HuH-7 (cell line): Measurements from ENCODE around the gene KLHDC7B.
A peak's percentile ranks its signal among the peaks of the same experiment; 100 is the strongest.

Experiments used
- DNase-seq: peaks from one replicate; pipeline ENCODE4 v3.0.0; 2011; ENCODE audit warnings: low spot score

Gene KLHDC7B

GRCh38 chr22:50573491-50574382, 28.0 kb downstream of the KLHDC7B start:
- no peak for DNase-seq

- DNase-seq, result no peak
Measured at GRCh38 chr22:50574383-50574755, 28.7 kb downstream of the KLHDC7B start.

- DNase-seq, result no peak
Measured at GRCh38 chr22:50575426-50575941, 29.8 kb downstream of the KLHDC7B start.

- peak; percentile 93 for DNase-seq
Measured at GRCh38 chr22:50576070-50576469, 30.4 kb downstream of the KLHDC7B start.

GRCh38 chr22:50576806-50577696, 31.4 kb downstream of the KLHDC7B start:
- DNase-seq, result no peak

GRCh38 chr22:50577697-50577986, 31.9 kb downstream of the KLHDC7B start:
- DNase-seq, result no peak

GRCh38 chr22:50577987-50578775, 32.5 kb downstream of the KLHDC7B start, which contains the start of gene CPT1B:
CPT1B (minus strand) TSS chr22:50578427; CDS start chr22:50577915, 512 bp downstream.
- DNase-seq, result no peak

- DNase-seq, result no peak
Measured at GRCh38 chr22:50578776-50579310, 33.1 kb downstream of the KLHDC7B start.

- DNase-seq, result no peak
Measured at GRCh38 chr22:50579752-50580151, 34.1 kb downstream of the KLHDC7B start.

GRCh38 chr22:50581031-50581949, 35.6 kb downstream of the KLHDC7B start:
- DNase-seq, result no peak

- no peak for DNase-seq
Measured at GRCh38 chr22:50581950-50582492, 36.3 kb downstream of the KLHDC7B start.

GRCh38 chr22:50582493-50583293, 37.0 kb downstream of the KLHDC7B start, which contains the start of gene CHKB:
CHKB (minus strand) TSS chr22:50582849; CDS start chr22:50582781, 68 bp downstream.
- peak; percentile 100 for DNase-seq

GRCh38 chr22:50583294-50583861, 37.7 kb downstream of the KLHDC7B start:
- no peak for DNase-seq

GRCh38 chr22:50584106-50585096, 38.7 kb downstream of the KLHDC7B start:
- no peak for DNase-seq

- no peak for DNase-seq
Measured at GRCh38 chr22:50585238-50585637, 39.5 kb downstream of the KLHDC7B start.

GRCh38 chr22:50585781-50586180, 40.1 kb downstream of the KLHDC7B start:
- no peak for DNase-seq

- no peak for DNase-seq
Measured at GRCh38 chr22:50586416-50586815, 40.7 kb downstream of the KLHDC7B start.

- DNase-seq, result no peak
Measured at GRCh38 chr22:50587407-50587806, 41.7 kb downstream of the KLHDC7B start.
